Measurements from ENCODE around the gene GRIK4.

GRIK4 gene

DNA sequence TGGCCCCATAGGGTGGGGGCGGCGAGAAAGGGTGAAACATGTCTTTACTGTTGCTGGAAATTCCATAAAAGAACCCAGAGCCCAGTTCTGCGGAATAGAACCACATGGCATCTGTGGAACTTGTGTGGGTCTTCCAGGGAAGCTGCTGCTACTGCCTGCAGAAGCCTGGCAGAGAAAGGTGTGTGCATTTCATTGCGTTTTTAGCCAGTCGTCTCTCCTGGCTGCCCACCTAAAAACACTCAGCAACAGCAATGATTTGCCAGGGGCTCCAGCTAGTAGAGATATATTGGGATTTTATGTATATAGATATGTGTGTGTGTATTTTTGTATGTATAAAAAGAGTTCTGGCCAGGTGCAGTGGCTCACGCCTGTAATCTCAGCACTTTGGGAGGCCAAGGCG, 385.1 kb downstream of the GRIK4 start:
- no peak for DNase-seq

DNA sequence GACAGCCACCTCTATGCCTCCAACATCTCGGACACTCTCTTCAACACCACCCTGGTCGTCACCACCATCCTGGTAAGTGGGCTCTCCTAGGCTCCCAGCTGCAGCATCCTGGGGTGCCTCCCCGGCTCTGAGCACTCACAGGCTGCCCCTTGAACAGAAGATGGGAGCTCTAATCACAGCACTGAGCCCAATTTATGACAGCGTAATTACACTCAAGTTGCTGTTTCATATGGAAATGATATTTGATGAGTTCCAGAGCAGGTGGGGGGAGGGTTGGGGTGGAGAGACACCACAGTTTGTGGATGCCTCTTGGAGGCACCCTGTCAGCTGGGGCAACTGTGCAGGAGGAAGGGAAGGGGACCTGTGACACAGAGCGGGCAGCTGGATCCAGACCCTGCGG, 387.0 kb downstream of the GRIK4 start:
- no peak for DNase-seq

DNA sequence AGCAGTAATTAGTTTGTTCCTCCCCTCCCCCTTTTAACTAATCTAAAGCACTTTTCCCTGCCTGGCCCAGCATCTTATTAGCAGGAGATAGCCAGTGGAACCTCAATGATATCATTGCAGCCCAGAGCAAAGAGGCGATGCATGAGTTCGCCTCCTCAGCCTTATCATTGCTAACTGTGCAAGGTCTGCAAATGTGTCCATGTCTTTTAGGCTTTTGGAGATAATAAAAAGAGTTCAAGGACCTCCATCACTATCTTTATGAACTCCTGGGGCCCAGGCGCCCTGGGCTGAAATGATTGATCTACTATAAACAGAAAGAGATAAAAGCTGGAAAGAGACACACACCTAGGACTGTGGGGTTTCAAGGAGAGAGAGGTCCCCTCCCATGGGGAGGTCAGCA, 388.2 kb downstream of the GRIK4 start:
- DNase-seq: no peak

DNA sequence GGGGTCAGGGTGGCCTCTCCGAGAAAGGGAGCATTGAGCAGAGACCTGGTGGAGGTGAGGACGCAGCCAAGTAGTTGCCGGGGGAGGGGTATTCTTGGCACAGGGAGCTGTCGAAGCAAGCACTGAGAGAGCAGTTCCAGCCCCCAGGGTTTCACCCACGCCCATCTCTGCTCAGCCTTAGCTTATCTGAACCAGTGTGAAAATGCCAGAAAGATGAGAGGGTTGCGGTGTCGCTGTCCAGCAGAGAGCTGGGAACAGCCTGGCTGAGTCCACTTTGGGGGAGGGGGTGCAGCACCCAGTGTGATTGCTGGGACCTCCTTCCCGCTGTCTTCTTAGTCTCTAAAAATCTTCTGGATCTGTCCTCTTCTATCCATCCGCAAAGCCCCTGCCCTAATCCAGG, 389.1 kb downstream of the GRIK4 start:
- DNase-seq: peak; percentile 39

DNA sequence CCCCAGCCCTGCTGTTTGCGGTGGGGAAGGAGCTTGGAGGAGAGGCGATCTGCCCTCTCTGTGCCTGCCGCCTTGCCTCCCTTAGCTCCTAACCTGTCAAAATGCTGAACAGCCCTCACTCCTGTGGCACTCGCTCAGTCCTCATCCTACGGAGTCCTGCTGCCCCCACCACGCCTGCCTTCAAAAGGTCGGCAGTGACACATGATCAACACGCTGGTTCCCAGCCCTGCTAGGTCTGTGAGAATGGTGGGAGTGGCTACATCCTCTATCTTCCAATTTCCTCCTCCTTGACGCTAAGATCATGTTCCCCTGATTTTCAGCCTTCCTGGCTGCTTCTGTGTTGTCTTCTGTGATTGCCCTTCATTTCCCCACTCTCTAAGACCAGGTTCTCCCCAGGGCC, 392.1 kb downstream of the GRIK4 start:
- DNase-seq: no peak

DNA sequence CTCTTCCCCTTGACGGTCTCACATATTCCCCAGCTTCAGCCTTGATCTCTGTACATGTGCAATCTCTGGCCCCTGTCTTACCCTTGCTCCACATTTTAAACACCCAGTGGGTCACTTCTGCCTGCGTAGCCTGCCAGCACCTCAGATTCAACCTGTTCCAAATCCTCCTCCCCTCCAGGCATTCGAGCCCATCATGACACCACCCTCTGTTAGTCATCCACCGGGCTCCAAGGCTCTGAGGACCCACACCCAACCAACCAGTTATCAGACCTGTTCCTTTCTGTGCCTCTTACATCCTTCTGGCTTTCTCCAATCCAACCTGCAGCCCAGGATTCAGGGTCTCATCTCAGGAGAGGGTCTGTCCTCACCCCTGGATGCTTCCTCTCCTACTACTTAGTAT, 392.6 kb downstream of the GRIK4 start:
- no peak for DNase-seq

DNA sequence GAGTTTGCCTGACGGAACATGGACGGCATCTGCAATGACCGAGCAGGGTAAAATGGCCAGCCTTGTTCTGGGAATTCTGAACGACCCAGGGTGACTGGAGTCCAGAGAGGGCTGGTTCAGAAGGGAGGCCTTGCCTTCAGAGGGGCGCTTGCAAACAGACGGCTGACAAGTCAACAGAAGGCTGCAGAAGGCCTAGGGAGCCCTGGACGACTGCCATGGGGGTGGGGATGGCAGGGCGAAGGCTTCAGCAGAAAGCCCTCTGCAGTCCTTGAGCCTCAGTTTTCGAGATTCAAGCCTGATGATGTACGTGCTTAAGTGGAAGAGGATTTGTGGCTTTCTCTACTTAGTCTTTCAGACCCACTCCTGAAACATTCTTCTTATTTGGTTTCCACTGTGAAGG, 395.2 kb downstream of the GRIK4 start:
- DNase-seq: no peak

DNA sequence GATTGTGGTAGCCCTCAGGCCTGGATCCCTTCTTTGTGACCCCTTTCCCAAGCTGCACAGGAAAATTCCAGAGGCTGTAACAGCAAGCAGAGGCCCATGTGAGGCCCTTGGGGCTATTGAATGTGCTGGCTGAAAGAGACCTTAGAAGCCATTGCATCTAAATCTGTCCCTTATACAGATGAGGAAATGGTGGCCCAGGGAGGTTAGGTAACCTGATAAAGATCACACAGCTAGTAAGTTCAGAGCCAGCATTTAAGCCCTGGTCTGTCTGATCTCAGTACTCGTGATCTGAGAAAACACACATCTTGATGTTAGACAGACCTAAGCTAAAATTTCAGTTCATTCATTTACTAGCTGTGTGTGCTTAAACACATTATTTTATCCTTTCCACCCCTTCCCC, 396.4 kb downstream of the GRIK4 start:
- DNase-seq: no peak

DNA sequence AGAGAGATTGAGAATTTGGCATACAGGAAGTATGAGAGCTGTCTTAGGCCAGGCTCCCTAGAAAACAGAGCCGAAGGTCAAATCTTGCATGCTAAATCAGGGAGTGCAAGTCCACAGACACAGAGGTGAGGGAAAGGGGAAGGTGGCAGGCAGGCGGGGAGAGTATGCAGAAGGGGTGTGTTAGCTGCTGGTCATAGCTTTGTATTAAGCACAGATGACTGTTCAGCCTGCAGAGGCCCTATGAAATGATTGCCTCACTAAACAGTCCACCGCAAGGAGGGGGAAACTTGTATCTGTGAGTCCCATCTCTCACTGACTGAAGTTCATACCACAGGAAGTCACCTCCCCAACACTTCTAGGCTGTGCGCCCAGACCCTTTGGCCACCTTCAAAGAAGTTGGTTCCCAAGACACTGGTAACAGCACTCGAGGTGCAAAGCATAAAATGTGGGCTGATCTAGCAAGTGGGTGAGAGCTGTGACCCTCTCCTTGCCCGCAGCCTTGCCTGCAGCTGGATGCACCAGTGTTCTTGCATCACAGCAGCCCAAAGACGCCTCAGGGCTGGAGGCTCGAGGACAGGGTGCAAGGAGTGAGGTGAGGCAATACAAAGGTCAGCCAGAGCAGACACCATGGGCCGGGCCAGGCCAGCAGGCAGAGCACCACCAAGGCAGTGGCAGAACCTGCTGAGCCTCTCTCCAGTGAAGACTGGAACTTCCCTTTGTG, 397.1 kb downstream of the GRIK4 start:
- no peak for DNase-seq

DNA sequence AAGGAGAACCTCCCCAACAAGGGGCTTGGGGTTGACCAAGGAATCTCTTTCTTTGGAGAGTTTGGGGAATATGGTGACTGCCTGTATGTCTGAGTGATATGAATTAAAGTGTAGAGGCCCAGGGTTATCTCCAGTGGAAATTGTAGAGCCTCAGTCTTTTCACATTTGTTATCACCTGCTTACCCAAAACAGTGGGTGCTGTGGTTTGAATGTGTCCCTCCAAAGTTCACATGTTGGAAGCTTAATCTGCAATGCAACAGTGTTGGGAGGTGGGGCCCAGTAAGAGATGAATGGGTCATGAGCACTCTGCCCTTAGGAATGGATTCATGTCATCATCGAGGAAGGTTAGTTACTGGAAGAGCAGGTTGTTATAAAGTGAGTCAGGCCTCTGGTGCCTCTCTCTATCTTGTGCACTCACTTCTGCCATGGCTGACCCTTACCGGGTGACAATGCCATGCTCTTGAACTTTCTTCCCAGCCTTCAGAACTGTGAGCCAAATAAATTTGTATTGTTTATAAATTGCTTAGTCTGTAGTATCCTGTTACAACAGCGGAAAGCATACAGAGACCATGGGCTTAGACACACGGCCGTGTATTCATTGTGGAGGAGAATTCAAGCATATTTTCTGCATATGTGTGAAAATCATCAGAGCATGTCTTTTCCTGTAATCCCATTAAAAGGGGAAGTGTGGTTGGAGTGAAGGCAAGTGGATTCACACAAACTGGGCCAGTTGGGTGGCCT, 398.3 kb downstream of the GRIK4 start:
- no peak for DNase-seq

DNA sequence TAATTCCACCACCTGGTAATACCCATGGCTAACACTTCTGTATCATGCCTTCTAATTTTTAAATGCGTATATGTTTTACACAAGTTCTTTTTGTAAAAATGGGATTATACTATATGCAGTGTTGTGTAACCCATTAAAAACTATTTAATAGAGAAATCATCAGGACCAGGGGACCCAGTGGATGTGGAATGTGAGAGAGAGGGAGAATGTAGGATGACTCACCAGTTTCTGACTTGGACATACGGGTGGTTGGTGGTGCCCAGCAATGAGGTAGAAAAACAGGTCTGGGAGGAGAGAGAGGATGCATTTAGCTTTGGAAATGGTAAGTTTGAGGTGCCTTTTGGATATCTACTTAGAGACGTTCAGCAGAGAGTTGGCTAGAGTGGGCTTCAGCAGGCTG, 400.4 kb downstream of the GRIK4 start:
- peak; percentile 32 for DNase-seq

DNA sequence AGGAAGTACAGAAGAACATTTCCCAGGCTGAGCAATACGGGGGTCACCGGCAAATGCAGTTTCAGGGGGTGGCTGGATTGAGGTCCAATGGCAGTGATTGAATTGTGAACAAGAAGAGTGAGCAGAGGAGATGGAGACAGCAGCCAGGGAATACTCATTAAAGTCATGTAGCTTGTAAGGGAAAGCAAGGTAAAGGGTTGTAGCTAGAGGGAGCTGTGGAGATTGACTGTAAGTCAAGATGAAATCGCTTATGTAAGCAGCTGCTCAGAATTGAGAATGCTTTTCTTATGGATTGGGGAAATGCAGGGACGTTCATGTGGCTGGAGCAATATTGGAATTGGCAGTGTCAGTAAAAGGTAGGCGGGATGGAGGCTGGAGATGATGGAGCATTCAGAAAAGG, 401.0 kb downstream of the GRIK4 start:
- DNase-seq: no peak

DNA sequence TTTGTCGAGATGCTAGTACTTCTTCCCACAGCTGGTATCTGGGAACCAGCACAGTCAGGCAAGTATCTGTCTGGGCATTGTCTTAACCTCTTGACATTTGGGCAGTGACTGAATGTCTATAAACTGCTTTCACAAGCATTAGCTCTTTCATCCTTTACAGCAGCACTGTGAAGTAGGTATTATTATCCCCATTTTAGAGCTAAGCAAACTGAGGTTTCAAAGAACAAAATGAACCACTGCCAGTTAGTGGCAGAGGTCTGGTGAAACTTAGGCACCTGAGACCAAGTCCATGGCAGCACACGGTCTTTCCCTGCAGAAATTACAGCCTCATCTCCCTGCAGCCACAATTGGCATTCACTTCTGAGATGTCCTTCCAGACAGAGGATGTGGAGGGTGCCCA, 401.4 kb downstream of the GRIK4 start:
- DNase-seq: no peak

DNA sequence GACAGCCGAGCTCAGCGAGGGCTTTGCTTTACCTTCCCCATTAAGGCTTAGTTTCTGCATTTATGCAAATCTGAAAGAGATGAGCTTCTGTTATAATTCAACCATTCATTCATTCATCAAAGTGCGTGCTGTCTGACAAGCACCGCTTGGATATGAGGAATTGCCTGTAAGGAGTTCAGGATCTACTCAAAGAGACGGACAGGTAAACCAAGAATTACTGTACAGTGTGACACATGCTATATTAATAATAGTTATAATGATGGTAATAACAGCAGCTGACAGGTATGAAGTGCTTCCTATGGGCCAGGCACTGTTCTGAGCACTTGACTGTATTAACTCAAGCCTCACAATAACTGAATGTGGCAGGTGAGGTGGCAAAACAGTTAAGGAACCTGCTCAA, 402.5 kb downstream of the GRIK4 start:
- DNase-seq: no peak

DNA sequence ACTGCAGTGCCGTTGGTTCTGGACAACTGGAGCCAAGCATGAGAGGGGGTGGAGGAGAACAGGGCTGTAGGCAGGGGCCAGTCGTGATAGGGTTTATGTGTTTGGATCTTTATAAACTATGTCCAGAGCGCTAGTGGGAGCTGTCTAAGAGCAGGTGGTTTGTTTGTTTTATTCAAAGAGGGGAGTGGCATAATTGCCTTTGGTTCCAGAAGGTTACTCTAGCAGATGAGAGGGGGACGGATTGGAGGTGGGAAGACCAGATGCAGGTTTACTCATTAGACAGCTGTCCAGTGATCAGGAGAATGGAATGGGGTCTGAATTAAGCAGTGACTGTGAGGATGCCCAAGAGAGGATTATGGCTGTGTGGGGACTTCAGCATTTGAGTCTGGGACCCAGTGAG, 403.1 kb downstream of the GRIK4 start:
- no peak for DNase-seq

DNA sequence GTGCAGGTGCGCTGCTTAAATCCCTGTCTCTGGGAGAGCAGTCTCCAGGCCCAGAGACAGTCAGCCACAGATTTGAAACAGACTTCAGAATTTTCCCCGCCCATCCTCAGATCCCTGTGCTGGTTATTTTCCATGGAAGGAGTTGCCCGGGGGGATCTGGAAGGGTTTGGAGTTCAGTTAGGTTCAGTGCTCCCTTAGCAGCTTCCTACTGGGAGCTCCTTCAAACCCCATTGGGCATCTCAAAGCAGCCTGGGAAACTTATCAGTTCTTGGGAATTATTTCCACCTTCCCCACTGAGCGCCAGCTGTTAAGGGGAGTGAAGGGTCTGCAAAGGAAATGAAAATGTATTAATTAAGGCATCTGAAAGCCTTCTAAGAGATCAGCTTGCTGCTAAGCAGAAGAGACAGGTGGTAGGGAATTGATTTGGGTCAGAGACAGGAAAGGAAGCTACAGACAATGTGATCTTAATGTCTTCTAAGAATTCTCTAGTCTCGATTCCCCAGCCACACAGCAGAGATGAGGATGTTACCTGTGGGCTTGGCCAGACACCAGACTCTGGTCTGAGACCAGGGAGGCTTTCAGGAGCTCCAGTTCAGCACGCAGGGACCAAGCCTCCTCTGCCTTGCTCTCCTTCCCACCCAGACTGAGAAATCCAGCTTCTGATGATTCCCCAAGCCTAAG, 406.2 kb downstream of the GRIK4 start:
- no peak for DNase-seq

DNA sequence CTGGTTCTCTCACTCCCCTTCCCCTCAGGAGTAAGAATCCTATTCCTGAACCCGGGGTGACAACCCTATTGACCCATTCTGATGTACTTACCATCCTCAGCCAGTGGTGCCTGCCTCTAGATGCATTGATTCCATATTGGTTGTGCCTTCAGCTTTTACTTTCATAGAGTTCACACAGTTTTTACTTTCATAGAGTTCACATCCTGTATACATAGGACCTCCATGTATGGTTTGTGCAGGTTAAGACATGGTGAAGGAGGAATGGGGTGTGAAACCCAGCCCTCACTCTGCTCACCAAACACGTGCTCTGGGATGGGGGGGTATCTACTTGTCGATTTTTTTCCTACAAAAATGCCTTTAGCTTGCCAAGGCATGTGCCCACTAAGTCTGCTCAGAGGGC, 406.7 kb downstream of the GRIK4 start:
- DNase-seq: no peak

DNA sequence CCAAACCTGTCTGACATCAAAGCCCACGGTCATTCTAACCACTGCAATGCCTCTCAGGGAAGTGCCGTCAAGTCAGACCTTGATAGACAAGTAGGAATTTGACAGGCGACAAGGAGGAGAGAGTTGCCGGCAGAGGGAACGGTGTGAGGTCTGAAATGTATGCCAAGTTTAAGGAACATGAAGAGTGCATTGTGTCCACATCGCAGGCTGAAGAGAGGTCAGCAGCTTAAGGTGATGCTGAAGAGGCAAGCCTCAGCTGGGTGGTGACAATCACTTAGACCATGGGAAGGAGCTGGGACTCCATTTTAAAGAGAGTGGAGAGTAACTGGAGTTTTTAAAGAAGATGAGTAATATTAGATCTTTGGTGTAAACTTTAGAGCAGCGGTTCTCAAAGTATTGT, 407.5 kb downstream of the GRIK4 start:
- DNase-seq: no peak

DNA sequence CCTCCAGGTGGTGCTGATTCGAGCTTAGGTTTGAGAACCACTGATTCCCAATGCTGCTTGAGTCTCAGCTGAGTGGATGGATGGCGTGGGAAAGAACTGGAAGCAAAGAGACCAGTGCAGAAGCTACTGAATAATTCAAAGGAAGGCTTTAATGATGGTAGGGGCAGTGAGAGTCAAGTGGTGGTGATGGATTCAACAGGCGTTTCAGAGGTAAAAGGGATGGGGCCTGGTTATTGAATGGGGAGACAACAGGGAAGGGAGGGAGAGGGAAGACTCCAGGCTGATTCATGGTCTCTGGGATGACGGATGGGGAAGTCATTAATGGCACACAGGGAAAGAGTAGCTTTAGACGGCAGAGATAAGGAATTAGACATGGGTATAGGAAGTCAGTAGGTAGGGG, 408.0 kb downstream of the GRIK4 start:
- DNase-seq: no peak

DNA sequence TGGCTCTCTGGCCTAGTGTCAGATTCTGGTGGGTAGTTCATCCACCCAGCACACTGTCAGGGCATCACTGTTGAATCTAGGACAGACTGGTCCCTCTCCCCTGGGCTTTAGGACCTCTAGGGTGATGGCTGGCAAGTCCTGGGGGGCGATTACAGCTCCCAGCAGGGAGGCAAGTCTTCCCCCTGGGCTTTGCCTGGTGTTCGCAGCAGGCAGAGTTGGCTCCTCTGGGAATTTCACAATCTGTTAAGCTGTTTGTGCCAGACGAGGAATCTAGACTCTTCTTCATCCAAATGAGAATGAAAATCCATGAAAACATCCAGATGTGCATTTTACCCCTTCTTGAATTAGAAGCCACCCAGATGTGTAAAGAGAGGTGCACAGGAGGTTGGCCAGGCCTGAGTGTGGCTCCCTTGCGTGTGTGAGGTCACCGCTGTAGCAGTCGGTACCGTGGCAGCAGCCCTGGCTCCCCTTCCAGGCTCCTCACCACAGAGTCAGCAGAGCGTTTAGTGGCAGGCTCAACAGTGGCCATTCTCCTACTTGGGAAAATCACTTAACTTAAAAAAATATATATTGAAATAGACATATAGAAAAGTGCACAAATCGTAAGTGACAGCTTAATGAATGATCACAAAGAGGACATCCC, 412.4 kb downstream of the GRIK4 start:
- no peak for DNase-seq

DNA sequence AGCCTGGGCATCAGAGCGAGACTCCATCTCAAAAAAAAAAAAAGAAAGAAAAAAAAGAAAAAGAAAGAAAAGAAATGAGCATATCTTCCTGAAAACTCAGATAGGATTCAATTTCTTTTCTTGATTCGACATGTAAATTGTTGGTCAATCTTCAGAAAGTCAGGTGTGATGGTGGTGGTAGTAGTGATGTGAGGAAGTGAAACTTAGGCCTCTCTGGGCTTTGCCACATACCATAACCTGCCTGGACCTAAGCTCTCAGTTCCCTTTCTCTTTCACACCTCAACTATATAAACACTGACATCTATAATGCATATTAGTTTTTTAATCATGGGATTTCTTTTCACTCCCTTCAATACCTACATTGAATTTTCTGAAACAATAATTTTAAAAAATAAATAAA, 414.4 kb downstream of the GRIK4 start:
- DNase-seq: no peak

DNA sequence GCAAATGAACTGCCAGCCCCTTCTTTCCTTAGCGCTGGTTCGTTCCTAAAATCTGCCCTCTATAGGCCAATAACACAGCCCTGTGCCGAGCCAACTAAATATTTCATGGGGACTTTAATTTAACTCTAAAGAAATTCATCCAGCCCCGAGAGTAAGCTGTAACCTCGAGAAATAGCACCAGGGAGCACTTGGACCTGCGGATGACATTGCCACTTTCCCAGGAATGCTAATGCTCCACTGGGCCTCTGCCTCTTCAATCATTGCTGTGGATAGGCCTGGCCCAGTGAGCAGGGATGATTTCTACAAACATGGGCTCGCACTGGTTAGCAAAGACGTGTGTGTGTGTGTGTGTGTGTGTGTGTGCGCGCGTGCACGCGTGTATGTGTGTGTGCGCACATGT, 417.1 kb downstream of the GRIK4 start:
- DNase-seq: no peak

DNA sequence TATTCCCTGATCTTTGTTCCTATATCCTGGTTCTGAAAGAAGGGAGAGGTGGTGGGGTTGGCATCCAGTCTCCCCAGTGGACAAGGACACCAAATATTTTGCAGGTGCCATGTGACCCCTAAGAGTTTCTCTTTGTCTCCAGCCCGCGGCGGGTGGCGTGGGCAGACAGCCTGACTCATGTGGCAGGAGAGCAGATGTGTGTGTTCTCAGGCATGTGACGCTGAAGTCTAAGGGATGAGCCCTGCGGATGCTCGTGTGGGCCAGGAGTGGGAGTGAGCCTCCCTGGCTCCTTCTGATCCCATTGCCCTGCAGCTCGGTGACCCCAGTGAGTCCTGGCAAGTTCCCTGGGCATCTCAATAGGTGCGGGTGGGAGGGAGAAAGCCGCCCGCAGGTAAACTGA, 417.5 kb downstream of the GRIK4 start:
- no peak for DNase-seq

DNA sequence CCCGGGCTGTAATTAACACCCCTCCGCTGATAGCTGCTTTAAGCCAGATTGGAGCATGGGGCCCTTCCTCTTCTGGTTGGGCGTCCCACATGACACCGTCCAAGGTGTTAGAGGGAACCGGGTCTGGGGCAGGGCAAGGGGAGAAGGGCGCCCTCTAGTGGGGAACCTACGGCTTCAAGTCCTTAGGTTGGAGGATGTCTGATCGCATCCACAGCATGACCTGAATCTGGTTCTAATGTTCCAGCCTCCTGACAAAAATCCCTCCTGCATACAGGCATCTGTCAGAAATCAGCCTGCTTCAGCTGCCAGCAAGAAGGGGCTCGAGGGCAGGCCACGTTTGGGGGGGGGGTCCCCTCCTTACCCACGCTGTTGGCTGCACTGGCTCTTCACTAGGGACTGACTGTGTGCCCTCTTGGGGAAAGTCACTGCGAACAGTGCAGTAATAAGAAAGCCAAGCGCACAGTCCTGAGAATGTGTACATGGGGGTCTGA, 418.2 kb downstream of the GRIK4 start:
- DNase-seq: peak; percentile 44
